KG1 (cell line): Measurements from ENCODE around the gene GRB14.
"Not testable (repeated sequence)": the region's sequence is repeated elsewhere in the genome, so short reads cannot be mapped to it uniquely, and the experiment has no call there.

Source experiments
- DNase-seq: peaks from one replicate; lab custom pipeline; 2025; lab: John Stamatoyannopoulos, UW

GRB14 gene

GRCh38 chr2:164495491-164496223, 125.6 kb downstream of the GRB14 start:
- DNase-seq = no peak

- no peak for DNase-seq
These were observed 135.7 kb downstream of the GRB14 start for GRCh38 chr2:164485541-164485940.

GRCh38 chr2:164479460-164479859, 141.8 kb downstream of the GRB14 start:
- DNase-seq = no peak

- DNase-seq = no peak
These were observed 143.1 kb downstream of the GRB14 start for GRCh38 chr2:164478205-164478604.

GRCh38 chr2:164474873-164475272, 146.4 kb downstream of the GRB14 start:
- DNase-seq = no peak

- DNase-seq = no peak
These were observed 148.3 kb downstream of the GRB14 start for GRCh38 chr2:164473021-164473420.

- DNase-seq = not testable (repeated sequence)
These were observed 156.2 kb downstream of the GRB14 start for GRCh38 chr2:164465047-164465446.

- DNase-seq = no peak
These were observed 156.9 kb downstream of the GRB14 start for GRCh38 chr2:164464376-164464775.

GRCh38 chr2:164458792-164459191, 162.5 kb downstream of the GRB14 start:
- no peak for DNase-seq

GRCh38 chr2:164457271-164457670, 164.0 kb downstream of the GRB14 start:
- DNase-seq = no peak

GRCh38 chr2:164456619-164457018, 164.7 kb downstream of the GRB14 start:
- no peak for DNase-seq

- no peak for DNase-seq
These were observed 167.5 kb downstream of the GRB14 start for GRCh38 chr2:164453656-164454305.

- no peak for DNase-seq
These were observed 171.0 kb downstream of the GRB14 start for GRCh38 chr2:164450278-164450677.

- DNase-seq = no peak
These were observed 171.6 kb downstream of the GRB14 start for GRCh38 chr2:164449706-164450105.

- no peak for DNase-seq
These were observed 173.6 kb downstream of the GRB14 start for GRCh38 chr2:164447660-164448059.
